Epithelial cell of prostate (primary cell): ENCODE measurements around the gene GPR143.

ENCODE experiments used
- DNase-seq: peaks from one replicate; pipeline ENCODE4 v3.0.0-alpha.2; 2011; ENCODE audit warnings: low read depth, low spot score
- H3K27ac ChIP-seq: fragments of 450-650 bp; 2 replicates; pipeline ENCODE4 v1.5.1; 2017; ENCODE audit warnings: mild to moderate bottlenecking

GPR143 gene

GRCh38 chrX:9710332-9710731 lies 55.3 kb downstream of the GPR143 start:
- DNase-seq = no peak
- H3K27ac ChIP-seq = no peak overlapping the region

GRCh38 chrX:9708923-9709553 lies 56.6 kb downstream of the GPR143 start:
- H3K27ac ChIP-seq = no peak overlapping the region
- no peak for DNase-seq

GRCh38 chrX:9708086-9708485 lies 57.6 kb downstream of the GPR143 start:
- DNase-seq = no peak
- H3K27ac ChIP-seq = no peak overlapping the region

- DNase-seq = no peak
Measured at GRCh38 chrX:9707306-9708033, 58.2 kb downstream of the GPR143 start.

GRCh38 chrX:9706421-9706820 lies 59.2 kb downstream of the GPR143 start:
- no peak for DNase-seq
- no peak overlapping the region for H3K27ac ChIP-seq

More at GRCh38 chrX:9707306-9708033, 58.2 kb downstream of the GPR143 start:
- H3K27ac ChIP-seq = no peak overlapping the region

GRCh38 chrX:9704876-9705465 lies 60.7 kb downstream of the GPR143 start:
- DNase-seq = no peak
- H3K27ac ChIP-seq = no peak overlapping the region

GRCh38 chrX:9703406-9703805 lies 62.2 kb downstream of the GPR143 start:
- DNase-seq = no peak
- H3K27ac ChIP-seq = no peak overlapping the region

GRCh38 chrX:9701790-9702189 lies 63.9 kb downstream of the GPR143 start:
- DNase-seq = no peak
- no peak overlapping the region for H3K27ac ChIP-seq

GRCh38 chrX:9700555-9700954 lies 65.1 kb downstream of the GPR143 start:
- no peak for DNase-seq

GRCh38 chrX:9698576-9698975 lies 67.1 kb downstream of the GPR143 start:
- no peak for DNase-seq
- H3K27ac ChIP-seq = no peak overlapping the region

More at GRCh38 chrX:9700555-9700954, 65.1 kb downstream of the GPR143 start:
- H3K27ac ChIP-seq = no peak overlapping the region

- H3K27ac ChIP-seq = no peak overlapping the region
- DNase-seq = no peak
Measured at GRCh38 chrX:9693307-9694001, 72.2 kb downstream of the GPR143 start.

- DNase-seq = no peak
- no peak overlapping the region for H3K27ac ChIP-seq
Measured at GRCh38 chrX:9690046-9690445, 75.6 kb downstream of the GPR143 start.

GRCh38 chrX:9688833-9689232 lies 76.8 kb downstream of the GPR143 start:
- no peak for DNase-seq
- no peak overlapping the region for H3K27ac ChIP-seq

GRCh38 chrX:9687899-9688298 lies 77.7 kb downstream of the GPR143 start:
- H3K27ac ChIP-seq = no peak overlapping the region
- DNase-seq = no peak

GRCh38 chrX:9683350-9683749 lies 82.3 kb downstream of the GPR143 start:
- H3K27ac ChIP-seq = no peak overlapping the region
- DNase-seq = no peak

GRCh38 chrX:9682861-9683260 lies 82.8 kb downstream of the GPR143 start:
- no peak for DNase-seq
- no peak overlapping the region for H3K27ac ChIP-seq

GRCh38 chrX:9682456-9682855 lies 83.2 kb downstream of the GPR143 start:
- no peak for DNase-seq
- H3K27ac ChIP-seq = no peak overlapping the region

GRCh38 chrX:9681422-9681821 lies 84.2 kb downstream of the GPR143 start:
- no peak for DNase-seq
- H3K27ac ChIP-seq = no peak overlapping the region

- DNase-seq = no peak
- H3K27ac ChIP-seq = no peak overlapping the region
Measured at GRCh38 chrX:9681011-9681410, 84.6 kb downstream of the GPR143 start.

- DNase-seq = no peak
- peak overlapping the region; percentile 62 for H3K27ac ChIP-seq
Measured at GRCh38 chrX:9678215-9678965, 87.3 kb downstream of the GPR143 start.
